DND-41 (cell line): Measurements from ENCODE around the gene TPM2.

Experiments
- CTCF ChIP-seq: IDR thresholded peaks from 2 replicates; pipeline ENCODE4 v1.5.1; 2012; ENCODE audit warnings: borderline replicate concordance, low read length, moderate library complexity, mild to moderate bottlenecking; ENCODE audit not compliant: poor library complexity, severe bottlenecking; ENCODE audit errors: extremely low read depth
- EZH2 ChIP-seq: IDR thresholded peaks from 3 replicates; pipeline ENCODE4 v1.6.1; 2012; ENCODE audit warnings: borderline replicate concordance, low read depth, mild to moderate bottlenecking, moderate library complexity, low read length, inconsistent platforms; ENCODE audit not compliant: severe bottlenecking

GRCh38 chr9:35651956-35652828 is 37.5 kb downstream of the TPM2 start:
- TF ChIP-seq CTCF = no peak
- TF ChIP-seq EZH2 = no peak
